Rectal smooth muscle tissue (tissue), 1 donor: ENCODE data around the gene RPS18.

Source experiments
- H3K27ac ChIP-seq: one replicate; pipeline ENCODE4 v1.7.0; 2013; ENCODE audit warnings: low read depth, low read length, inconsistent platforms
- H3K27me3 ChIP-seq: one replicate; pipeline ENCODE4 v1.7.0; 2013; ENCODE audit warnings: low read length; ENCODE audit not compliant: control insufficient read depth, insufficient read depth
- H3K36me3 ChIP-seq: one replicate; pipeline ENCODE4 v1.7.0; 2013; ENCODE audit warnings: low read length; ENCODE audit not compliant: control insufficient read depth, insufficient read depth
- H3K4me1 ChIP-seq: one replicate; pipeline ENCODE4 v1.7.0; 2013; ENCODE audit warnings: low read length; ENCODE audit not compliant: control insufficient read depth, insufficient read depth
- H3K4me3 ChIP-seq: one replicate; pipeline ENCODE4 v1.7.0; 2013; ENCODE audit warnings: low read length
- H3K9ac ChIP-seq: one replicate; pipeline ENCODE4 v1.7.0; 2013; ENCODE audit warnings: low read length

RPS18 gene

DNA sequence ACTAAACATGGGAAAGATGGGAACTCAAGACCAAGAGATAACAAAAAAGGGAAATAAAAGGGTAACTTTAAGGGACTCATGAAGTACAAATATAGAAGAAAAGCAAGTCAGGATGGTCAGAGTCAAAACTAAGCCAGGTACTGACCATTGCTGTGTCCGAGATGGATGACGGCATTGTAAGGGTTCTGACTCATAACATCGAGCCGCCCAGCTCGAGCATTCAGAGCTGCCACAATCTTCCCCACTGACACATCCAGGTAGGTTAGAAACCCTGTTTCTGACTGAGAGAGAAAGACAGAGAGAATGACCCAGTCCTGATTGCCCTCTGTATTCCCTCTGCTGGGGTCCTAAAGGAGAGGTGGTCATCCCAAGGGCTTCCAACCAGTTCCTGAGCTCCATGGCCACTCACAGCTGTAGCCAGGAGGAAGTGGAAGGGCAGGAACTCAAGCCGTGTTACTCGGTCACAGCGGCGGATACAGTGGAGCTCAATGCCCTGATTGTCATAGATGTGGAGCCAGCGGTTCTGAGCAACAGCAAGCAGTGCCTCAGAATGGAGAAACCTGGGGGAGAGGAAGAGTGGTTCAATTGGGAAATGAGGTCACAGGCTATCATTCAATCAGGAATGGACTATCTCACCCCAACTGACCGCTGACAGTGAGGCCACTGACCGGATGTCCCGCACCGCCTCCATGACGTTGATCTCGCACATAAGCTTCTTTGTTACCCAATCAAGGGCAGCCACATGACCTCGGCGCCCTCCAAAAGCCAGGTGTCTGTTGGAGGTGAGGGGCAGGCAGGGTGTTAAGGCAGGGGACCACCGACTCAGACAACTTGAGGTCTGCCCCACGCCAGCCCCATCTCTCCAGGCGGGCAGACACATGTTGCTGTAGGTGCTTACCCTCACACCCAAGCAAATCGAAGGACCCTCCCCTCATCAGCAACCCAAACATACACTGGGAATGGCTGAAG is 15.4 kb downstream of the RPS18 start:
- Histone ChIP-seq H3K4me1 (peaks cover 18% of the 10 kb centered on the region), H3K9ac (no peak overlapping the region), H3K27ac (no peak overlapping the region), H3K4me3 (no peak overlapping the region), H3K36me3 (peaks cover 11% of the 10 kb centered on the region), H3K27me3 (no peaks in the 10 kb centered on the region)

DNA sequence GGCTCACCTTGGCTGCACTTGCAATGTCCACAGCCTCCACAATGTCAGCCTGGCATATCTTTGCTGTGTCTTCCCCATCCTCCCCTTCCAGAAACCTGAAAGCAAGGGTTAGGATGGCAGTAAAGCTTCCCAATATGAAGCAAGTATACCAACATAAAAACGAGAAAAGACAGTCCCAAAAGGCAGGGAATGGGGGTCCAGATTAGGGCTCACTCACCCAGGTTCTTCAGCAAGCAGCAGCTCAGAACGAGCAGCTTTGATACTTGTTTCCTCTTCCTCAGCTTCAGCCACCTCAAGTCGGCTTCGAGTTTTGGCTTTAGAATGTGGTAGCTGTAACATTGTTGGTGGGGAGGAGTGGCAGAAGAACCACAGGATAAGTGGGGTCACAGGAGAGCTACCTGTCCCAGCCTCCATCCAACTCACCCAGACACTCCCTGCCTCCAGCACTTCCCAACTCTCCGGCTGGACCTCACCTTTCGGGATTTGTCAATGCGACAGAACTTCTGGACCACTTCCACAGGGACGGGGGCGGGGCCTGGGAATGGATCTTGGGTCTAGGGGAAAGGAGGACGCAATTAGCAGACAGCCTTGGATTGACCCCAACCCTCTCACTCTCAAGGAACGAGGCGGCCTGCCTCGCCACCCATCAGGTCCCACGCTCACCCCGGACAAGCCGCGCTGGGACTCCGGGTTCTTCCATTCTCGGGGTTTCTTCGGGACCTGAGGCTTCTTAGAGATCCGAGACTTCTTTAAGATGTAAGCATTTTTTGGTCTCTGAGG is 16.5 kb downstream of the RPS18 start:
- Histone ChIP-seq H3K4me1 (peaks cover 18% of the 10 kb centered on the region), H3K9ac (peak overlapping the region; percentile 13), H3K36me3 (peaks cover 11% of the 10 kb centered on the region), H3K27ac (peak overlapping the region; percentile 65), H3K4me3 (peak overlapping the region; percentile 66), H3K27me3 (no peaks in the 10 kb centered on the region)

DNA sequence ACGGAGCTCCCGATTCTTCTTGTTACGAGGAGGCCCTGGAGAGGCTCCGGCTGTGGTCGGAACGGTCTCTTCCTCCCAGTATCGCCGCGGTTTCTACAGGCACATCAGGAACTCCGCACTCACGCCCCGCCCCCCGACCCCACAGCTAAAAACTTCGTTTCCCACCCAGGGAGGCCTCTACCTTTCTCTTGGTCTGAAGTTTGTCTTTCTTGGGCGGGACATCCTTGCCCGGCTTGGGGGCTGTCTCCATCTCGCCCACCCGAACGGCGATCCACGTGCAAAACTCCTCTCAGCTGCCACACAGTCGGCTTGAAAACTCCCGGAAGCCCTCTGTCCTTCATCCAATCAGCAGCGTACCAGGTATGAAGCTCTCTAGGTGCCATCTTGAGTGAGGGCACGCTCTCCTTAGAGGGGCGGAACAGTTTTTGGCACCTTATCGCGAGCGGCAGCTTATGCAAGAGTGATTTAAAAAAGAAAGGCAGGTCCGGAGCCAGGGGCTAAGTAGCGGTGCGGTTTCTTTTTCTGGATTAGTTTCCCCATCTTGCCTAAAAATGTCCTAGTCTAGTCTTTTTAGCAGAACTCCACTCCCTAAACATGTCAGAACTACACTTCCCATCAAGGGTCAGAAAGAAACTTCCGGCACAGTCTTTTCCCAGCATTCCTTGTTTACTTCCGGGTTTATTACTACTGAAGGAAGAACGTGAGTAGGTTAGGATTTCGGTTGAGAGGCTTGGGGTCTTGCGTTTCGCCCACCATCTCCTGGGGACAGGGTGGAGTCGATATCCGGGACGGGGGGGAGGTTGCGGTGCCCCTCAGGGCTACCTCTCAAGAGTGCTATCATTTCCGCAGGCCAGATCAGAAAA is 17.3 kb downstream of the RPS18 start, which contains the start of the genes PFDN6 and WDR46:
Gene PFDN6, plus strand, starts transcription at position 681 of the 863 bp plus-strand sequence. CDS start 256 bp downstream, outside the sequence.
Gene WDR46, minus strand, starts transcription at position 319 of the 863 bp plus-strand sequence. Its CDS starts 69 bp downstream, at position 250.
- H3K27ac ChIP-seq = peak within 1 kb of the TSS; percentile 65
- peak within 1 kb of the TSS; percentile 66 for H3K4me3 ChIP-seq
- peaks cover 18% of the 10 kb centered on the region for H3K4me1 ChIP-seq
- H3K9ac ChIP-seq = peak within 1 kb of the TSS; percentile 40
- peaks cover 19% of the 10 kb centered on the region for H3K36me3 ChIP-seq
- H3K27me3 ChIP-seq = no peaks in the 10 kb centered on the region

DNA sequence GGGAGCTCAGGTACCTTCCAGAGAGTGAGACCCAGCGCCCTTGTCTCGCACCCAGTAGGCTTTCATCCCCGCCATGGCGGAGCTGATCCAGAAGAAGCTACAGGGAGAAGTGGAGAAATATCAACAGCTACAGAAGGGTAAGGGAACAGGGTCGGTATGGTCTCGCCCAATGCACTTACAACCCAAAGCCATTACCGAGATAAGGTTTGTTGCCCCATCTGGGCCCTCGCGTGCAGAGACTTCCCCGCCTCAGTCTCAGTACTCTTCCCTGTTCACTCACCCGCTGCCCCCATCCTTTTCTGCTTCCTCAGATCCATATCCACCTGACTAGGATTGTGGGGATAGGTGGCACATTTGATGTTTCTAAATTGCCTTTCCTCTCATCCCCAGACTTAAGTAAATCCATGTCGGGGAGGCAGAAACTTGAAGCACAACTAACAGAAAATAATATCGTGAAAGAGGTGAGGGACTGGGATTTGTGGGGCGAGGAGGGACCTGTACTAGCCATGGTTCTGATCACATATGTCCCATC is 18.0 kb downstream of the RPS18 start:
- Histone ChIP-seq H3K9ac (peak overlapping the region; percentile 36), H3K27ac (peak overlapping the region; percentile 65), H3K4me3 (peak overlapping the region; percentile 66), H3K36me3 (peaks cover 20% of the 10 kb centered on the region), H3K4me1 (peaks cover 18% of the 10 kb centered on the region), H3K27me3 (no peaks in the 10 kb centered on the region)

DNA sequence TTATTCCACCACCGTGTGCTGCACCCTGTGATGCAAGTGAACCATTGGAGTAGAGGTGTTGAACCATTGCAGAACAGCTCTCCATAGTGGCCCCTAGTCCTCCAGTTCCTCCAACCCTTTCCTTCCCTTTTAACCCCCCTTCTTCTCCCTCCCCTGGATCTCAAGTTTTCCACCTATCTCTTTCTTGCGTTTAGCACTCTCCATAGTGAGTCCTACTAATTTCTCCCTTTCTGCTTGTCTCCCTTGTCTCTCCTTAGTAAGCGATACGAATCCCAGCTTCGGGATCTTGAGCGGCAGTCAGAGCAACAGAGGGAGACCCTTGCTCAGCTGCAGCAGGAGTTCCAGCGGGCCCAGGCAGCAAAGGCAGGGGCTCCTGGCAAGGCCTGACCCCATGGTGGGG is 18.6 kb downstream of the RPS18 start:
- Histone ChIP-seq H3K36me3 (peaks cover 20% of the 10 kb centered on the region), H3K9ac (no peak overlapping the region), H3K4me1 (peaks cover 18% of the 10 kb centered on the region), H3K27ac (no peak overlapping the region), H3K27me3 (no peaks in the 10 kb centered on the region), H3K4me3 (peak overlapping the region; percentile 66)

DNA sequence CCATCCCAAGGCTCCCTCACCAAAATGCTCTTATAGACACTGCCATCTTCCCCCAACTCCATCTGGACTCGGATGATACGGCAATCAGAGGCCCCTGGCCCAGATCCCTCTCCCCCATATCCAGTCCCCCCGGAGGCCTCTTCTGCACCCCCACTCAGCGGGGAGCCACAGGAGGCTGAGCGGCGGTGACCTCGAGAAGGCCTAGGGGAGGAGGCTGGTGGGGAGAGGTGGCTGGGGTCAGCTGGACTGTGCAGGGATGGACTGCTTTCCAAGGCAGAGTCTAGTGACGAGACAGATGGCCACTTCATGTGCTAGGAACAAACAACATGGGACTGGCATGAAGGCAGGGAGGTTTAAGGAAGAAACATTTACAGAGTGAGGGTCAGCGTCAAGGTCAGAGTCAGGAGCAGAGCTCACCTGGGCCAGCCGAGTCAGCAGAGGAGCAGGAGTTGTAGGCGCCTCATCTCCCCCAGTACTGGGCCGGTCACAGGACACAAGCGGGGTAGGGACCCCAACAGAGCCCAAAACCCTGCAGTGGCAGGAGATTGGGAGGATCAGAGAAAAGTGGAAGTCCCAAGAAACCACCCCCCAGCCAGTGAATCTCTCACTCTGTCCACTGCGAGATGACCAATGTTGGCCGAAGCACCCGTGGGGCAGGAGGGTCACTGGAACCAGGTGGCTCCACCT is 21.3 kb downstream of the RPS18 start:
- peaks cover 19% of the 10 kb centered on the region for H3K4me1 ChIP-seq
- H3K27ac ChIP-seq = no peak overlapping the region
- H3K36me3 ChIP-seq = peaks cover 18% of the 10 kb centered on the region
- H3K4me3 ChIP-seq = no peak overlapping the region
- no peaks in the 10 kb centered on the region for H3K27me3 ChIP-seq
- no peak overlapping the region for H3K9ac ChIP-seq

DNA sequence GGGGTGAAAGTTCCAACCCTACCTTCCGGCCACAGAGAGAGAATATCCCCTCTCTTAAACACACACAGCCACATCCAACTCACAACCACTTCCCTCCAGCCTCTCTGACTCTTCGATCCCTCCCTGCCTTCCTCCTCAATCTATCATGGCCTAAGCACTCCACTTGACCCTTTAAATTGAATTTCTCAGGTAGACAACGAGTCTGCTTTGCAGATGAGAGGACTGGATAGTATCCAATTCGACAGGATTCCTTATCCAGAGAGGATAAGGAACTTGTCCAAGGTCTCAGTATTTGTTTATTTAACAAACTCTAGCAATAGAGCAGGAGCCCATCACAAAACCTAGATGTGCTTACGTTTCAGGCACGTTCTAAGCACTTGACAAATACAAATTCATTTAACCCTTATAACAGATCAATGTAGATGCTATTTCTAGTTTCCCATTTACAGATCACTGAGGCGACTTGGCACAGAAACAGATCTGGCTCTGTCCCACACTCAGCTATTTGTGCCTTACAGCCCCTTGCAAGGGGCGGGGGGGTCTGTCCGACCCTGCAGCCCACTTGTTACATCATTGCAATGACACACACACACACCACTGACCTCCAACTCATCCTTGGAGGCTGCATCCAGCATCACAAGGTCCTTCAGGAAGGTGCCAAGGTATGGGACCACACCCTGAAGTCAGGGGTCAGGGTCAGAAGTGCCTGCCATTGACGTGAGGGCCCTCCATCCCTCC is 22.4 kb downstream of the RPS18 start:
- Histone ChIP-seq H3K27ac (no peak overlapping the region), H3K36me3 (peaks cover 18% of the 10 kb centered on the region), H3K27me3 (no peaks in the 10 kb centered on the region), H3K4me1 (peaks cover 13% of the 10 kb centered on the region), H3K4me3 (no peak overlapping the region), H3K9ac (no peak overlapping the region)

DNA sequence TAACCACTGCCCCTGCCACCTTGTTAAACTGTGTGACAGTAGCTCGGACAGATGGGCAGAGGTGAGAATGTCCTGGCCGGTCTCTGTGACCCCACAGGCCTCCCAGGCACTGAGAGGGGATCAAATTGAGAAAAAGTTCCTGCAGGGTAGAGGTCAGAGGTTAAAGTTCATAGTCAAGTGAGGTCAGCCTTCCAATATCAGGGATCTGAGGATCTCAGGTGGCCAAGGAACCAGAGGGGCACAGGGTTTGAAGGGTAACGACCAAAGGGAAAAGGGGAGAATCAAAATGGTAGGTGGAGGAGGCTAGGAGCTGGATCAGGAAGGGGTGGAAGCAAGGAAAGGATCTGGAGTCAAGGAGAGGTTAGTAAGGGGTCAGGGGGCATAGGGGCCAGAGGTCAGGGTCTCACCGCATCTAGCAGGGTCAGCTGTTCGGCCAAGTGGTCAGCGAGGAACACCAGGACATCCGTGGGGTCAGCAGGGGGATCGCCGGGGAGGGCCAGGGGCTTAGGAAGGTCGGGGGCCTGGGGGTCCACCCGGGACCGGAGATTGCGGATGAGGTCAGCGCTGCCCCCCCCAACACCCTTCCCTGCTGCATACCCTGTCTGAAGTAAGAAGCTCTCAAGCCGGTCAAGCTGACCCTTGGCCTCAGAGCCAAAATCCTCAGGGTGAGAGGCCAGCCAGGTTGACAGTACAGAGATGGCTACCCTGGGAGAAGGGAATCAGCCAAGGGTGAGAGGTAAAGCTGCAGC is 23.9 kb downstream of the RPS18 start:
- Histone ChIP-seq H3K27ac (no peak overlapping the region), H3K4me3 (no peak overlapping the region), H3K27me3 (no peaks in the 10 kb centered on the region), H3K4me1 (peaks cover 5% of the 10 kb centered on the region), H3K9ac (no peak overlapping the region), H3K36me3 (peaks cover 18% of the 10 kb centered on the region)

DNA sequence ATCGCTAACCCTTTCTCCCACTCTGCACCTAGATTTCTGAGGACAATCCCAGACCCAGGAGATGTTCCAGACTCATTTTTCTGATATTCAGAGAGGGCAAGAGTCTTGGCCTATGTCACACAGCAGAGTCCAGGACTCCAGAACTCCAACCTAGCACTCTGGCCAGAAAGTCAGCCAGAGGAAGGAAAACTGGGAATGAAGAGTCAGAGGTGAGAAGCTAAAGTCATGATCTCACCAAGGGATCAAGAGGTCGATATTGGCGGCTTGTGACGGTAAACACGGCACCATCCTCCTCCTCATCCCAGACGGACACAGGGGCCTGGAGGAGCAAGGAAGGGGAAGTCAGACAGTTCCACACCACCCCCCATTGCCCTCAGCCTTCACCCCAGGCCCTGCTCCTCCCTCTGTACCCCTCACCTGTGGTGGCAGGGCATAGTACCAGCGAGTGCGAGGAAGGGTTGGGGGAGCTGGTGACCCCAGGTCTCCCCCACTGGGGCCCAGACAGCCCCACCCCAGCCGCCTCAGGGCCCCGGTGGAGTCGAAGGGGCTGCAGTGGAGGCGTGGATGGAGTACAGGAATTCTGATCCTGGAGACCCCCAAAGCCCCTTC is 25.0 kb downstream of the RPS18 start:
- Histone ChIP-seq H3K4me1 (peaks cover 5% of the 10 kb centered on the region), H3K9ac (no peak overlapping the region), H3K27ac (no peak overlapping the region), H3K4me3 (peak overlapping the region; percentile 56), H3K27me3 (no peaks in the 10 kb centered on the region), H3K36me3 (peaks cover 18% of the 10 kb centered on the region)

DNA sequence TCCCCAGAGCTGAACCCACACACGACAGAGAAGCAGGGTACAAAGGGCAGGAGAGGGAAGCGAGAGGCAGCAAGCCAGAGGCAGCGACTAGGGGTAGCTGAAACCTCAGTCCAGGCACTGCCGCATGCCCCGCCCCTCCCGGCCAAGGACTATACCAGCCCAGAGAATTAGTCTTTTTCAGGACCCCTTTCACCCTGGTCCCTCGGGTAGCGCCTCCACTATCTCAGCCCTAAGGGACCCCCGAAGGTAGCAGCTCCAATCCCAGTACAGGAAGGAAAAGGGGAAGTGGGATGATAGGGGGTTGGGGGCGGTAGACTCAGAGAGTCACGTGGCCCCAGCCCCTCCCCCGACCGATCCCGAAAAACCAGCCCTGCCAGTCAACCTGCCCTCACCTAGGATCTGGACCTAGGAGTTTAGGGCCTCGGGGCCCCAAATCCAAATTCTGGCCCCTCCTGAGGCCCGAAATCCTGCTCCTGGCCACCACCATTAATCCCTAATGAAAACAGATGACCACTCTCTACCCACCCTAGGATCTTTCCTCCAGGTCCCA is 25.6 kb downstream of the RPS18 start:
- peaks cover 5% of the 10 kb centered on the region for H3K4me1 ChIP-seq
- no peaks in the 10 kb centered on the region for H3K27me3 ChIP-seq
- H3K27ac ChIP-seq = peak overlapping the region; percentile 74
- H3K9ac ChIP-seq = no peak overlapping the region
- H3K36me3 ChIP-seq = peaks cover 15% of the 10 kb centered on the region
- peak overlapping the region; percentile 56 for H3K4me3 ChIP-seq
